ENCODE data around the gene HEXA.

HEXA gene

DNA sequence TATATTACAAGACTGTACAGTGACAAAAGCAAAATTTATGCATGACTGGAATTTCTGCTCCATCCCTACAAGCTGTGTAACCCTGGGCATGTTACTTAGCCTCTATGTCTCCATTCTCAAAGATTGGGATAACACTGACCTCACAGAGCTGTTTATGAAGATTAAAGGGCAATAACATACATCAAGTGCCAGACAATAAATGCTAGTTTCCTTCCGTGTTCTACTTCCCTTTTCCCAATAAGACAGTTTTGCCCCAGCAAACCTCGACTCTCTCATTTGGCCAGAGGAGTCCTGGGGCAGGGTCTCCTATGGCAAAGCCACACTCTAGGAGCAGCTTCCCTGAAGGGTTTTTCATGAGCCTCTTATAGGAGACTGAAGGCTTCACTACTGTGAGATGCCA lies 7.5 kb downstream of the HEXA start:
- no peak for TF ChIP-seq CTCF (conservative IDR thresholded peaks at IDR 0.05; ENCODE audit: low read depth)
- CTCF ChIA-PET, result interaction anchor here (0.8 kb wide), 1 partner anchor 142 kb away, joined by 3 read pairs; no protein-coding TSS in a partner anchor
- H3K27ac ChIP-seq, result no peak overlapping the region
- DNase-seq (ENCODE audit: low spot score), result no peak
- POLR2A ChIA-PET (ENCODE audit: low non-redundant PET), result interaction anchor here (0.6 kb wide), 1 partner anchor 414 kb away, joined by 4 read pairs; no protein-coding TSS in a partner anchor

GRCh38 chr15:72365844-72366243 lies 10.0 kb downstream of the HEXA start:
- no peak for DNase-seq (ENCODE audit: low spot score)
- TF ChIP-seq CTCF (conservative IDR thresholded peaks at IDR 0.05; ENCODE audit: low read depth), result no peak
- ChIA-PET CTCF (interaction anchor here (0.6 kb wide), 2 partner anchors 139 to 1104 kb away, joined by 3 to 4 read pairs; no protein-coding TSS in a partner anchor), POLR2A (ENCODE audit: low non-redundant PET) (no interaction called here)
- no peak overlapping the region for H3K27ac ChIP-seq

GRCh38 chr15:72361176-72361575 lies 14.6 kb downstream of the HEXA start:
- CTCF ChIA-PET, result interaction anchor here (0.5 kb wide), 1 partner anchor 456 kb away, joined by 3 read pairs; no protein-coding TSS in a partner anchor
- no peak for TF ChIP-seq CTCF (conservative IDR thresholded peaks at IDR 0.05; ENCODE audit: low read depth)
- POLR2A ChIA-PET (ENCODE audit: low non-redundant PET), result no interaction called here
- H3K27ac ChIP-seq, result no peak overlapping the region
- DNase-seq (ENCODE audit: low spot score), result no peak

- CTCF ChIA-PET, result no interaction called here
- peak overlapping the region; percentile 73 for H3K27ac ChIP-seq
- DNase-seq (ENCODE audit: low spot score), result peak; percentile 53
- POLR2A ChIA-PET (ENCODE audit: low non-redundant PET), result no interaction called here
- no peak for TF ChIP-seq CTCF (conservative IDR thresholded peaks at IDR 0.05; ENCODE audit: low read depth)
Observed at GRCh38 chr15:72358650-72359171, 17.1 kb downstream of the HEXA start.

DNA sequence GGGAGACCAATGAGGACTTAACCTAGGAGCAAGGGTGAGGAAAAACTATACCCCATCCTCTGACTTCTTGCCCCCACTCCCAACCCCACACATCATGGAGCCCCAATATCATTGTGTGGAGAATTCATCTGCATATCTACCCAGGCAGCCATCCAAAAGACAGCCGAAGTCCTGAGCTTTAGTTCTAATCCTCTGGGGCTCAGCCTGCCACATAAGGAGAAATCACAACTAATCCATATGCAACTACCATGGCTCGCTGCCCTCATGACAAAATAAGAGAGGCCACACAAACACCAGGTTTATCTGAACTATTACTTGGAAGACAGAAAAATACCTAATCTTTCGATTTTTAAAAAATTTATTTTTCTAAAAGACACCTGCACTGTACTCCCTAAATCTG lies 17.7 kb downstream of the HEXA start:
- DNase-seq (ENCODE audit: low spot score), result no peak
- POLR2A ChIA-PET (ENCODE audit: low non-redundant PET), result no interaction called here
- no peak overlapping the region for H3K27ac ChIP-seq

DNA sequence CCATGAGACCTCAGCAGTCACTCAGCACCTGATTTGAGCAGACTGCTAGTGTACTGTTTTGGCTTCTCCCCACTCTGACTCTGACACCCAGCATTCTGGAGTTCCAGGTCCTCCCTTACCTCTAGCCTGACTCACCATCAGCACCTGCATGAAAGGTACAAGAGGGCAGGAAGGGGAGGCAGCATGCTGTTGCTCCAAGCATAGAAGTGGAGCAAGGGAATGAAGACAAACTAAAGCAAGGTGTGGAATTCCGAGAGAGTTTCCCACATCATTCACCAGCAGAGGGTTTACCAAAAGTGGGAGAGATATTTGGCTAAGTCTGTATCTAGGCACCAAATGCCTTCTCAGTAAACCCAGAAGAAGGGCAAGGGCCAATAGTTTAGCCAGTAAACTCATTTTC lies 21.3 kb downstream of the HEXA start:
- no peak for TF ChIP-seq CTCF (conservative IDR thresholded peaks at IDR 0.05; ENCODE audit: low read depth)
- ChIA-PET POLR2A (ENCODE audit: low non-redundant PET) (no interaction called here), CTCF (no interaction called here)
- DNase-seq (ENCODE audit: low spot score), result no peak
- H3K27ac ChIP-seq, result no peak overlapping the region

More for the DNA sequence above, 17.7 kb downstream of the HEXA start:
- CTCF ChIA-PET, result no interaction called here
- TF ChIP-seq CTCF (conservative IDR thresholded peaks at IDR 0.05; ENCODE audit: low read depth), result no peak
